Progenitor cell of endocrine pancreas (in vitro differentiated cells): ENCODE data around the gene ANO3. TPM values are rescaled to one million over a fixed set of nuclear protein-coding genes. Genes with fewer than 3 reads are reported as not detected.
"Not testable (repeated sequence)": the region's sequence is repeated elsewhere in the genome, so short reads cannot be mapped to it uniquely, and the experiment has no call there.

Experiments
- DNase-seq: peaks from one replicate; pipeline ENCODE4 v3.0.0; 2021; ENCODE audit warnings: low spot score; ENCODE audit not compliant: unreplicated experiment
- H3K27ac Mint-ChIP-seq: 2 replicates; pipeline ENCODE4 v1.8.0; 2021; ENCODE audit warnings: mild to moderate bottlenecking, moderate library complexity, mixed read lengths
- H3K27me3 Mint-ChIP-seq: 2 replicates; pipeline ENCODE4 v1.8.0; 2021; ENCODE audit warnings: mixed read lengths
- H3K36me3 Mint-ChIP-seq: 2 replicates; pipeline ENCODE4 v1.8.0; 2022; ENCODE audit warnings: mixed read lengths; ENCODE audit not compliant: insufficient read depth
- H3K4me1 Mint-ChIP-seq: 2 replicates; pipeline ENCODE4 v1.8.0; 2021; ENCODE audit warnings: low read depth, mixed read lengths
- H3K4me3 Mint-ChIP-seq: 2 replicates; pipeline ENCODE4 v1.8.0; 2021; ENCODE audit warnings: low read depth, mild to moderate bottlenecking, moderate library complexity, mixed read lengths
- H3K9me3 Mint-ChIP-seq: 2 replicates; pipeline ENCODE4 v1.8.0; 2021; ENCODE audit warnings: low read depth, mixed read lengths
- total RNA-seq: library from RNA; stranded (reverse); gene quantifications from 2 replicates; pipeline ENCODE4 v1.2.1, GENCODE V29; 2021
- TF ChIP-seq, protein P1 (sequence below): fragments of 200-600 bp; sonication (generic); IDR thresholded peaks from one replicate; pipeline ENCODE4 v1.5.0; 2021; ENCODE audit warnings: antibody characterized with exemption, mild to moderate bottlenecking; ENCODE audit not compliant: unreplicated experiment

Gene ANO3
- total RNA-seq, 1 donor from 2014 or later = 0.53 TPM

DNA sequence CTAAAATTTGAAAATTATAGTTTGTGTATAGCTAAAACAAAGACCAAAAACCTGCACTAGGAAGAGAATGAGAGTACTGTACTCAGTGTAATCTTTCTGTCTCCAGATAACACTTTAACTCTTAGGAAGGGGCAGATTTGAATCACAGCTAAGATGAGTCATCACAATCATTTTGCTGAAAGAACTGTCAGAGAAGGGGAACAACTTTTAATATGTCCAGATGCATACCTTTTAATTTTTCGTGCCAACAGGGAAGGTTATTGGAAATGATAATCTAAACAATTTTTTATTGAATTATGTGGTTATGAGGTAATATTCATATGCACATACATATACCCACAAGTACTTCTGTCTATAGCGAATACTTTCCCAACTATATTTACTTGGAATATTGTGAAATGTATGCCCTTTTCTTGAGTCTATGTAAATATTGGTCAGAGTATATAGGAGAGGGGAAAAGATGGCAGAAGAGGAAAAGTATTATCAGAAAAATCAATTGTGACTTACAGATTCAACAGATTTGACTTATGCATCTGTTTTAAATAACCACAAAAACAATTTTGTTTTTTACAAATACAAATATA lies 291.2 kb downstream of the ANO3 start:
- Mint-ChIP-seq H3K27ac (no peak overlapping the region), H3K36me3 (no peaks in the 10 kb centered on the region), H3K4me3 (no peak overlapping the region), H3K4me1 (no peaks in the 10 kb centered on the region), H3K27me3 (no peaks in the 10 kb centered on the region), H3K9me3 (no peaks in the 10 kb centered on the region)
- TF ChIP-seq, protein P1, sequence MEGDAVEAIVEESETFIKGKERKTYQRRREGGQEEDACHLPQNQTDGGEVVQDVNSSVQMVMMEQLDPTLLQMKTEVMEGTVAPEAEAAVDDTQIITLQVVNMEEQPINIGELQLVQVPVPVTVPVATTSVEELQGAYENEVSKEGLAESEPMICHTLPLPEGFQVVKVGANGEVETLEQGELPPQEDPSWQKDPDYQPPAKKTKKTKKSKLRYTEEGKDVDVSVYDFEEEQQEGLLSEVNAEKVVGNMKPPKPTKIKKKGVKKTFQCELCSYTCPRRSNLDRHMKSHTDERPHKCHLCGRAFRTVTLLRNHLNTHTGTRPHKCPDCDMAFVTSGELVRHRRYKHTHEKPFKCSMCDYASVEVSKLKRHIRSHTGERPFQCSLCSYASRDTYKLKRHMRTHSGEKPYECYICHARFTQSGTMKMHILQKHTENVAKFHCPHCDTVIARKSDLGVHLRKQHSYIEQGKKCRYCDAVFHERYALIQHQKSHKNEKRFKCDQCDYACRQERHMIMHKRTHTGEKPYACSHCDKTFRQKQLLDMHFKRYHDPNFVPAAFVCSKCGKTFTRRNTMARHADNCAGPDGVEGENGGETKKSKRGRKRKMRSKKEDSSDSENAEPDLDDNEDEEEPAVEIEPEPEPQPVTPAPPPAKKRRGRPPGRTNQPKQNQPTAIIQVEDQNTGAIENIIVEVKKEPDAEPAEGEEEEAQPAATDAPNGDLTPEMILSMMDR = no peak
- DNase-seq = no peak

DNA sequence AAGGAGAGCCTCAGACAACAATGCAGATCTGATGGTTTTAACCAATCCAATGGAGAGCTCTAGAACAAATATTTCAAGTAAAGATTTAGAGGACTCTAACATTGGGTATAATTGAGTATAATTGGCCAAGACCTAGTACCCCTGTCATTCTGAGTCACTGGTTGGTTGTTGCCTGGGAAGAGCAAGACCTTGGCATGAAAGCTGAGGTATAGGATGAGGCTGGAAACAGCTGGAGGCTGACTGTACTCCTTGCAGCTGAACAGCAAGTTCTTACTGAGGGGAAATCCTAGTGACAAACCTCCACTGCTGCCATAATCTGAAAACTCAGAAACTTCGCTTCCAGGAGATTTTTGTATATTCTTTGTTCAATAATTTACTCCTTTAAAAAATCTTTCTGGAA lies 294.4 kb downstream of the ANO3 start:
- no peak overlapping the region for H3K4me3 Mint-ChIP-seq
- TF ChIP-seq, protein P1 = no peak
- H3K27ac Mint-ChIP-seq = no peak overlapping the region
- no peaks in the 10 kb centered on the region for H3K36me3 Mint-ChIP-seq
- no peaks in the 10 kb centered on the region for H3K27me3 Mint-ChIP-seq
- H3K9me3 Mint-ChIP-seq = no peaks in the 10 kb centered on the region
- DNase-seq = no peak
- H3K4me1 Mint-ChIP-seq = no peaks in the 10 kb centered on the region

DNA sequence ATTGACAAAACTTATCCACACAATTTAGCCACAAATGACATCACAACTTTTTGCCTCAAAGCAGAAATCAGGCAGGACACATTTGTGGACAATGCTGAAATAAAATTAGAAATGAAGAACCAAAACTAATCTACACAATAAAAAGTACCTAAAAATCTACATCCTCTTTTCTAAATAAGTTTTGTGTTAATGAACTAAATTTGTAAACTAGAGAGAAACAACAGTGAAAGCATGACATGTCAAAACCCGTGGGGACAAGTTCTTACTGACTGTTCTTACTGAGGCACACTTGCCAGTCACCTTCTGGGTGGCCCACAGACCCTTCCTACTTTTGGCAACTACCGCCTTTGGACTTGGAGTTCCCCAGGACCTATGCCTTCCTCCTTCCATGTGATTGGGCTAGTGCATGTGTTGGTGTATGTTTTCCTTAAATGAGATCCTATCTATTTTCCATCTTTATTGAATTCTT lies 300.8 kb downstream of the ANO3 start:
- Mint-ChIP-seq H3K27me3 (no peaks in the 10 kb centered on the region), H3K27ac (no peak overlapping the region), H3K4me1 (no peaks in the 10 kb centered on the region), H3K36me3 (no peaks in the 10 kb centered on the region), H3K9me3 (no peaks in the 10 kb centered on the region), H3K4me3 (no peak overlapping the region)
- no peak for DNase-seq
- TF ChIP-seq, protein P1 = no peak

DNA sequence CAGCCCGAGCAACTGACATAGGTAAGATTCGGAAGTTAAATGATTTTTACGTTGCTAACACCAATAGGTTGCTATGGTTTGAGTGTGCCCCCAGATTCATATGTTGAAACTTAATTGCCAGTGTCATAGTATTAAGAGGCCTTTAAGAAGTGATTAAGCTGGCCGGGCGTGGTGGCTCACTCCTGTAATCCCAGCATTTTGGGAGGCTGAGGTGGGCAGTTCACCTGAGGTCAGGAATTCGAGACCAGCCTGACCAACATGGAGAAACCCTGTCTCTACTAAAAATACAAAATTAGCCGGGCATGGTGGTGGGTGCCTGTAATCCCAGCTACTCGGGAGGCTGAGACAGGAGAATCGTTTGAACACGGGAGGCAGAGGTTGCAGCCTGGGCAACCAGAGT lies 311.4 kb downstream of the ANO3 start:
- H3K36me3 Mint-ChIP-seq, H3K27ac Mint-ChIP-seq, H3K9me3 Mint-ChIP-seq, H3K4me1 Mint-ChIP-seq, DNase-seq, H3K4me3 Mint-ChIP-seq, H3K27me3 Mint-ChIP-seq: not testable (repeated sequence)

DNA sequence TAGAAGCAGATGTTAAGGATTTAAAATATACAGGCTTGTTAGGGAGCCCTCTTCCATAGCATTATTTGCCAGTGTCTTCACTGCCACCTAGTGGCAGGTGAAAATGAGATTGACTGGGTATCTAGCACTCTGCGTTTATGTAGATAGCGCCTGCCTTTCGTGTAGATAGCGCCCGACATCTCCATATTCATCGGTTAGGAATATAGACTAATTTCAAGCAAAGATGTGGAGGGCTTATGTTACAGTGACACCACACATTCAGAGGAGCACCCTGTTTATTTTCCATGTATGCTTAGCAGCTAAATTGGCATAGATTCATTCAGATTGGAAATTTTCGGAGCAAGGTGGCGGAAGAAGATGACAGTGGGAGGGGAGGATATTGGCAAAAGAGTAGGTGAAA lies 318.0 kb downstream of the ANO3 start:
- Mint-ChIP-seq H3K4me3 (no peak overlapping the region), H3K27ac (no peak overlapping the region), H3K27me3 (peaks cover 9% of the 10 kb centered on the region), H3K36me3 (no peaks in the 10 kb centered on the region), H3K9me3 (no peaks in the 10 kb centered on the region), H3K4me1 (no peaks in the 10 kb centered on the region)
- DNase-seq = peak; percentile 52
- TF ChIP-seq, protein P1 = peak; percentile 90

DNA sequence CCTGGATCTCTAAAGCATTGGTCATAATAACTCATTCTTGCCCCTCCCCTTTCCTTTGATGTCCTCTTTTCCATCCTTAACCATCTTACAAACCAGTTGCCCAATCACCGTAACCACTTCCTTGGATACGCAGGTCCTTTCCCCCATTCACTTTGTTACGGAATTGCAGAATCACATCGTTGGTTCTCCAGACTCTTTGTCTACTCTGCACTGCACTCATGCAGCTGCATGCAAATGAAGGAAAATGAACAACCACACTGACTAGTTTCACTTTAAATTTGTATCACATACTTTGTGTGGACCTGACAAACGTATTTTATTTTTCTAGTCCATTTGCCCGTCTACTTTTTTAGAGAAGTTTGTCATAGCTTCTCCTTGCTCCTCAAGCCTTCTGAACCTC lies 320.0 kb downstream of the ANO3 start:
- Mint-ChIP-seq H3K27me3 (peaks cover 9% of the 10 kb centered on the region), H3K9me3 (no peaks in the 10 kb centered on the region), H3K36me3 (no peaks in the 10 kb centered on the region), H3K27ac (no peak overlapping the region), H3K4me3 (no peak overlapping the region), H3K4me1 (no peaks in the 10 kb centered on the region)
- DNase-seq = no peak
- TF ChIP-seq, protein P1 = no peak
